GM23338 (cell line): ENCODE measurements around the gene CDH9. TPM values are rescaled to one million over a fixed set of nuclear protein-coding genes. Genes with fewer than 3 reads are reported as not detected.

Experiments used
- ATAC-seq: fragments of 200-7000 bp; cut with Tn5 transposase; 3 replicates; pipeline ENCODE4 v1.9.1; 2020
- DNase-seq: peaks from one replicate; pipeline ENCODE4 v3.0.0-alpha.2; 2015; ENCODE audit warnings: low spot score
- H2AFZ ChIP-seq: fragments of 200-600 bp; sonication (generic); 2 replicates; pipeline ENCODE4 v1.8.0; 2016; ENCODE audit warnings: antibody characterized with exemption, mild to moderate bottlenecking, moderate library complexity
- H3F3A ChIP-seq: fragments of 200-600 bp; sonication (generic); replicated peaks from 2 replicates; pipeline ENCODE4 v1.8.0; 2017; ENCODE audit warnings: antibody characterized with exemption, mixed run types, low read depth
- H3K27ac ChIP-seq: fragments of 200-600 bp; sonication (generic); 2 replicates; pipeline ENCODE4 v1.6.1; 2016; ENCODE audit warnings: low read depth
- H3K27me3 ChIP-seq: fragments of 200-600 bp; sonication (generic); 2 replicates; pipeline ENCODE4 v1.8.0; 2016; ENCODE audit warnings: mild to moderate bottlenecking, mixed run types, moderate library complexity; ENCODE audit not compliant: insufficient read depth
- H3K36me3 ChIP-seq: fragments of 200-600 bp; sonication (generic); 2 replicates; pipeline ENCODE4 v1.8.0; 2016; ENCODE audit warnings: mild to moderate bottlenecking; ENCODE audit not compliant: insufficient read depth
- H3K4me1 ChIP-seq: fragments of 200-600 bp; sonication (generic); 2 replicates; pipeline ENCODE4 v1.8.0; 2016; ENCODE audit warnings: mild to moderate bottlenecking, moderate library complexity; ENCODE audit not compliant: insufficient read depth
- H3K4me2 ChIP-seq: fragments of 200-600 bp; sonication (generic); 2 replicates; pipeline ENCODE4 v1.7.1; 2017; ENCODE audit warnings: mixed run types
- H3K4me3 ChIP-seq: fragments of 200-600 bp; sonication (generic); 2 replicates; pipeline ENCODE4 v1.6.1; 2016; ENCODE audit warnings: mixed run types
- H3K79me2 ChIP-seq: fragments of 200-600 bp; sonication (generic); replicated peaks from 2 replicates; pipeline ENCODE4 v1.8.0; 2017; ENCODE audit warnings: mild to moderate bottlenecking; ENCODE audit not compliant: insufficient read depth
- H3K9me2 ChIP-seq: fragments of 200-600 bp; sonication (generic); 2 replicates; pipeline ENCODE4 v1.8.0; 2017; ENCODE audit not compliant: insufficient read depth
- H4K20me1 ChIP-seq: fragments of 200-600 bp; sonication (generic); replicated peaks from 2 replicates; pipeline ENCODE4 v1.8.0; 2017; ENCODE audit warnings: mild to moderate bottlenecking; ENCODE audit not compliant: insufficient read depth
- H3K27ac Mint-ChIP-seq: 2 replicates; pipeline ENCODE4 v1.8.0; 2020; ENCODE audit warnings: inconsistent platforms, mild to moderate bottlenecking, moderate library complexity, mixed read lengths
- H3K27me3 Mint-ChIP-seq: 3 replicates; pipeline ENCODE4 v1.8.0; 2022; ENCODE audit warnings: low read depth, mild to moderate bottlenecking, moderate library complexity, mixed read lengths, inconsistent platforms; ENCODE audit not compliant: insufficient read depth, poor library complexity
- H3K36me3 Mint-ChIP-seq: 3 replicates; pipeline ENCODE4 v1.8.0; 2021; ENCODE audit warnings: low read depth, mild to moderate bottlenecking, inconsistent platforms, moderate library complexity, mixed read lengths
- H3K4me1 Mint-ChIP-seq: 3 replicates; pipeline ENCODE4 v1.8.0; 2020; ENCODE audit warnings: mild to moderate bottlenecking, inconsistent platforms, mixed read lengths
- H3K4me3 Mint-ChIP-seq: 3 replicates; pipeline ENCODE4 v1.8.0; 2021; ENCODE audit warnings: moderate library complexity, mild to moderate bottlenecking, inconsistent platforms, mixed read lengths
- H3K9me3 Mint-ChIP-seq: 3 replicates; pipeline ENCODE4 v1.8.0; 2020; ENCODE audit warnings: moderate library complexity, mild to moderate bottlenecking, inconsistent platforms, mixed read lengths
- CREB1 ChIP-seq: fragments of 250-450 bp; sonication (Bioruptor Pico); IDR thresholded peaks from 2 replicates; pipeline ENCODE4 v1.5.0; 2020; ENCODE audit warnings: low read depth, mild to moderate bottlenecking, moderate library complexity
- EZH2 ChIP-seq: fragments of 200-600 bp; sonication (generic); IDR thresholded peaks from one replicate; pipeline ENCODE4 v1.8.0; 2017; ENCODE audit warnings: antibody characterized with exemption, mild to moderate bottlenecking, low read depth; ENCODE audit not compliant: unreplicated experiment
- JUNB ChIP-seq: IDR thresholded peaks from one replicate; pipeline ENCODE4 v1.6.1; 2016; ENCODE audit warnings: antibody characterized with exemption; ENCODE audit not compliant: unreplicated experiment
- POLR2AphosphoS5 ChIP-seq: IDR thresholded peaks from 2 replicates; pipeline ENCODE4 v1.6.1; 2016; ENCODE audit warnings: antibody characterized with exemption, low read depth
- REST ChIP-seq: IDR thresholded peaks from one replicate; pipeline ENCODE4 v1.6.1; 2018; ENCODE audit warnings: antibody characterized with exemption; ENCODE audit not compliant: unreplicated experiment
- polyA plus RNA-seq: library from polyadenylated mRNA; unstranded; fragments of >200 nt; fragmentation: Nextera tagmentation; extraction: Ambion mirVana; gene quantifications from 2 replicates; pipeline ENCODE4 v1.2.1, GENCODE V29; 2016
- total RNA-seq: library from RNA; depleted of rRNA; stranded (reverse); fragments of >200 nt; shearing (Covaris generic); gene quantifications from 2 replicates; pipeline ENCODE4 v1.2.3, GENCODE V29; 2014
- TF ChIP-seq, protein P1 (sequence below): fragments of 250-450 bp; sonication (Bioruptor Pico); IDR thresholded peaks from 2 replicates; pipeline ENCODE4 v1.5.0; 2020; ENCODE audit warnings: mild to moderate bottlenecking, moderate library complexity

The CDH9 gene
- total and polyA plus RNA-seq, 2 experiments from 2014 or later = 0.26 to 0.31 TPM

DNA sequence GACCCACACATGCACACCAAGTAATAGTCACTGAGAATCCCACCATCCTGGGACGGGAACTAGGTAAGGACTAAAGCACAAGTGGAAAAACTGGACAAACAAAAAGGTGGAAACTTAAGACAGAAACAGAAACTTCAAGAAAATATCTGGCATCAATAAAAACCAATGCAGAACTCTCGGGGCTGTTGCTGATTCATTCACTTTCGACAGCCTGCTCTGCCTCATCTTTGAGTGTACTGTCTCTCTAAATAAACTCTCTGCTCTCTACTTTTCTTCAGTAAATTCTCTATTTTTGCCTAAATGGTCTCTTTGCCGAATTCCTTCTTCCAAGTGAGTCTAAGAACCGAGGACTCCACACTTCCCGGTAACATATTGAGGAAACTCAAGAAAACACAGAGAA, 116.9 kb downstream of the CDH9 start (continued):
- TF ChIP-seq, protein P1, sequence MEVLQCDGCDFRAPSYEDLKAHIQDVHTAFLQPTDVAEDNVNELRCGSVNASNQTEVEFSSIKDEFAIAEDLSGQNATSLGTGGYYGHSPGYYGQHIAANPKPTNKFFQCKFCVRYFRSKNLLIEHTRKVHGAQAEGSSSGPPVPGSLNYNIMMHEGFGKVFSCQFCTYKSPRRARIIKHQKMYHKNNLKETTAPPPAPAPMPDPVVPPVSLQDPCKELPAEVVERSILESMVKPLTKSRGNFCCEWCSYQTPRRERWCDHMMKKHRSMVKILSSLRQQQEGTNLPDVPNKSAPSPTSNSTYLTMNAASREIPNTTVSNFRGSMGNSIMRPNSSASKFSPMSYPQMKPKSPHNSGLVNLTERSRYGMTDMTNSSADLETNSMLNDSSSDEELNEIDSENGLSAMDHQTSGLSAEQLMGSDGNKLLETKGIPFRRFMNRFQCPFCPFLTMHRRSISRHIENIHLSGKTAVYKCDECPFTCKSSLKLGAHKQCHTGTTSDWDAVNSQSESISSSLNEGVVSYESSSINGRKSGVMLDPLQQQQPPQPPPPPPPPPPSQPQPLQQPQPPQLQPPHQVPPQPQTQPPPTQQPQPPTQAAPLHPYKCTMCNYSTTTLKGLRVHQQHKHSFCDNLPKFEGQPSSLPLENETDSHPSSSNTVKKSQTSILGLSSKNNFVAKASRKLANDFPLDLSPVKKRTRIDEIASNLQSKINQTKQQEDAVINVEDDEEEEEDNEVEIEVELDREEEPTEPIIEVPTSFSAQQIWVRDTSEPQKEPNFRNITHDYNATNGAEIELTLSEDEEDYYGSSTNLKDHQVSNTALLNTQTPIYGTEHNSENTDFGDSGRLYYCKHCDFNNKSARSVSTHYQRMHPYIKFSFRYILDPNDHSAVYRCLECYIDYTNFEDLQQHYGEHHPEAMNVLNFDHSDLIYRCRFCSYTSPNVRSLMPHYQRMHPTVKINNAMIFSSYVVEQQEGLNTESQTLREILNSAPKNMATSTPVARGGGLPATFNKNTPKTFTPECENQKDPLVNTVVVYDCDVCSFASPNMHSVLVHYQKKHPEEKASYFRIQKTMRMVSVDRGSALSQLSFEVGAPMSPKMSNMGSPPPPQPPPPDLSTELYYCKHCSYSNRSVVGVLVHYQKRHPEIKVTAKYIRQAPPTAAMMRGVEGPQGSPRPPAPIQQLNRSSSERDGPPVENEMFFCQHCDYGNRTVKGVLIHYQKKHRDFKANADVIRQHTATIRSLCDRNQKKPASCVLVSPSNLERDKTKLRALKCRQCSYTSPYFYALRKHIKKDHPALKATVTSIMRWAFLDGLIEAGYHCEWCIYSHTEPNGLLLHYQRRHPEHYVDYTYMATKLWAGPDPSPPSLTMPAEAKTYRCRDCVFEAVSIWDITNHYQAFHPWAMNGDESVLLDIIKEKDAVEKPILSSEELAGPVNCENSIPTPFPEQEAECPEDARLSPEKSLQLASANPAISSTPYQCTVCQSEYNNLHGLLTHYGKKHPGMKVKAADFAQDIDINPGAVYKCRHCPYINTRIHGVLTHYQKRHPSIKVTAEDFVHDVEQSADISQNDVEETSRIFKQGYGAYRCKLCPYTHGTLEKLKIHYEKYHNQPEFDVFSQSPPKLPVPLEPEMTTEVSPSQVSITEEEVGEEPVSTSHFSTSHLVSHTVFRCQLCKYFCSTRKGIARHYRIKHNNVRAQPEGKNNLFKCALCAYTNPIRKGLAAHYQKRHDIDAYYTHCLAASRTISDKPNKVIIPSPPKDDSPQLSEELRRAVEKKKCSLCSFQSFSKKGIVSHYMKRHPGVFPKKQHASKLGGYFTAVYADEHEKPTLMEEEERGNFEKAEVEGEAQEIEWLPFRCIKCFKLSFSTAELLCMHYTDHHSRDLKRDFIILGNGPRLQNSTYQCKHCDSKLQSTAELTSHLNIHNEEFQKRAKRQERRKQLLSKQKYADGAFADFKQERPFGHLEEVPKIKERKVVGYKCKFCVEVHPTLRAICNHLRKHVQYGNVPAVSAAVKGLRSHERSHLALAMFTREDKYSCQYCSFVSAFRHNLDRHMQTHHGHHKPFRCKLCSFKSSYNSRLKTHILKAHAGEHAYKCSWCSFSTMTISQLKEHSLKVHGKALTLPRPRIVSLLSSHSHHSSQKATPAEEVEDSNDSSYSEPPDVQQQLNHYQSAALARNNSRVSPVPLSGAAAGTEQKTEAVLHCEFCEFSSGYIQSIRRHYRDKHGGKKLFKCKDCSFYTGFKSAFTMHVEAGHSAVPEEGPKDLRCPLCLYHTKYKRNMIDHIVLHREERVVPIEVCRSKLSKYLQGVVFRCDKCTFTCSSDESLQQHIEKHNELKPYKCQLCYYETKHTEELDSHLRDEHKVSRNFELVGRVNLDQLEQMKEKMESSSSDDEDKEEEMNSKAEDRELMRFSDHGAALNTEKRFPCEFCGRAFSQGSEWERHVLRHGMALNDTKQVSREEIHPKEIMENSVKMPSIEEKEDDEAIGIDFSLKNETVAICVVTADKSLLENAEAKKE (CRISPR knock-in tag) = no peak

- ATAC-seq (no peak), DNase-seq (no peak)
- H3K79me2 ChIP-seq = no peaks in the 10 kb centered on the region
- H3K27me3 ChIP-seq = no peaks in the 10 kb centered on the region
- no peaks in the 10 kb centered on the region for H4K20me1 ChIP-seq
- Mint-ChIP-seq H3K4me1 (peaks cover 3% of the 10 kb centered on the region; the same call in 1 of the 3 replicates), H3K36me3 (no peaks in the 10 kb centered on the region), H3K27me3 (no peaks in the 10 kb centered on the region), H3K4me3 (no peak overlapping the region), H3K27ac (no peak overlapping the region), H3K9me3 (no peaks in the 10 kb centered on the region; the same call in 2 of the 3 replicates)
- no peaks in the 10 kb centered on the region for H3F3A ChIP-seq
- no peak overlapping the region for H2AFZ ChIP-seq
- H3K4me2 ChIP-seq = no peak overlapping the region
- H3K4me1 ChIP-seq = peaks cover 9% of the 10 kb centered on the region; the same call in 1 of the 2 replicates
- H3K36me3 ChIP-seq = no peaks in the 10 kb centered on the region
- H3K9me2 ChIP-seq = no peaks in the 10 kb centered on the region
- H3K27ac ChIP-seq = no peak overlapping the region
- H3K4me3 ChIP-seq = no peak overlapping the region
- TF ChIP-seq POLR2AphosphoS5 = no peak
- TF ChIP-seq REST = no peak
- no peak for TF ChIP-seq JUNB
- no peak for TF ChIP-seq EZH2
- TF ChIP-seq CREB1 (CRISPR knock-in tag) = no peak
- TF ChIP-seq, protein P1 (CRISPR knock-in tag) = no peak
Observed at GRCh38 chr5:26903469-26903868, 134.9 kb downstream of the CDH9 start.
